Measurements from ENCODE around the gene CTF1.
A peak's percentile ranks its signal among the peaks of the same experiment; 100 is the strongest.
"Not testable (repeated sequence)": the region's sequence is repeated elsewhere in the genome, so short reads cannot be mapped to it uniquely, and the experiment has no call there.

CTF1 gene

DNA sequence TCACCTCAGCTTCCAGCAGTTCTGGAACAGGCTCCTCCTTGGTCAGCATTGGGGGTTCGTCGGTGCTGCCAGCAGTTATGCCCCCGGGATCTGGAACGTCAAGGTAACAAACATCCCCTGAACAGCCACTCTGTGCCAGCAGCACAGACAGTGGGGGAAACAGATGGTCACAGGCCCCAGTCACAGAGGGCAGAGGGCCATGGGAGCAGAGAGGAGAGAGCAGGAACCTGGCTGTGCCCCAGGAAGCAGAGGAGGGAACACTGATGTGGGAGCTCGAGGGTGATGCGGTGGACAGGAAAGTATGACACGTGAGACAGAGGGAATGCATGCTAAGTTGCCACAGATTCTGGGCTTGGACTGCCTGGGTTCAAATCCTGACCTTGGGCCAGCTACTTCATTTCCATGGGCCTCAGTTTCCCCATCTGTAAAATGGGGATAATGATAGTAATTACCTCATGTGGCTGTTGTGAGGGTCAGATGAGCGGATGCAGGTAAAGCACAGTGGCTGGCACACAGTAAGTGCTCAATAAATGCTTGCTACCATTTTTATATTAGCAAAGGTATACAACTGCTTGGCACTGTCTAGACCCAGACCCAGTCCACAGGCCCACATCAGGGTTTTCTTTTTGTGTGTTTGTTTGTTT, 7.4 kb upstream of the CTF1 start:
- DNase-seq: no peak

DNA sequence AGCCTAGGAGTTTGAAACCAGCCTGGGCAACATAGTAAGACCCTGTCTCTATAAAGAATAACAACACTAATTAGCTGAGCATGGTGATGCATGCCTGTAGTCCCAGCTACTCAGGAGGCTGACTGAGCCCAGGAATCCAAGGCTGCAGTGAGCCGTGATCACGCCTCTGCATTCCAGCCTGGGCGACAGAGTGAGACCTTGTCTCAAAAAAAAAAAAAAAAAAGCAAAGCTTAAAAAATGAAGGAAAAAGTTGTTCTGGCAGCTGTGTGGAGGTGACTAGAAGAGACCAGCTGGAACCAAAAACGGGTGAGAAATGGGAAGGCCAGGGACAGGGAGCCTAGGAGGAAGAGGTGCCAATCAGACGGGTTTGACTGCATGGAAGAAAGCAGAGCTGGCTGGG, 6.7 kb upstream of the CTF1 start:
- no peak for DNase-seq

DNA sequence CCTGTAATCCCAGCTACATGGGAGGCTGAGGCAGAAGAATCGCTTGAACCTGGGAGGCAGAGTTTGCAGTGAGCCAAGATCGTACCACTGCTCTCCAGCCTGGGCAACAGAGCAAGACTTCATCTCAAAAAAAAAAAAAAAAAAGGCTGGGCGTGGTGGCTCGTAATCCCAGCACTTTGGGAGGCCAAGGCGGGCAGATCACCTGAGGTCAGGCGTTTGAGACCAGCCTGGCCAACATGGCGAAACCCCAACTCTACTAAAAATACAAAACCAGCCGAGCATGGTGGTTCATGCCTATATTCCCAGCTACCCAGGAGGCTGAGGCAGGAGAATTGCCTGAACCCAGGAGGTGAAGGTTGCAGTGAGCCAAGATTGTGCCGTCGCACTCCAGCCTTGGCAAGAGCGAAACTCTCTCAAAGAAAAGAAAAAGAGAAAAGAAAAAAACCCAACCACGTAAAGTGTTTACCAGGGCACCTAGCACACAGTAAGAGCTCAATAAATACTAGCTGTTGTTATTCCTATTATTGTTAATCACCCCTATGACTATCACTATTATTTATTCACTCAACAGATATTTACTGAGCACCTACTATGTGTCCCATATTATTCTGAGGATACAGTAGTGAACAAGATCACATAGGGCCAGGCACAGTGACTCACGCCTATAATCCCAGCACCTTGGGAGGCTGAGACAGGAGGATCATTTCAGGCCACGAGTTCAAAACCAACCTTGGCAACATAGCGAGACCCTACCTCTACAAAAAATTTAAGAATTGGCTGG, 5.2 kb upstream of the CTF1 start:
- DNase-seq: not testable (repeated sequence)

DNA sequence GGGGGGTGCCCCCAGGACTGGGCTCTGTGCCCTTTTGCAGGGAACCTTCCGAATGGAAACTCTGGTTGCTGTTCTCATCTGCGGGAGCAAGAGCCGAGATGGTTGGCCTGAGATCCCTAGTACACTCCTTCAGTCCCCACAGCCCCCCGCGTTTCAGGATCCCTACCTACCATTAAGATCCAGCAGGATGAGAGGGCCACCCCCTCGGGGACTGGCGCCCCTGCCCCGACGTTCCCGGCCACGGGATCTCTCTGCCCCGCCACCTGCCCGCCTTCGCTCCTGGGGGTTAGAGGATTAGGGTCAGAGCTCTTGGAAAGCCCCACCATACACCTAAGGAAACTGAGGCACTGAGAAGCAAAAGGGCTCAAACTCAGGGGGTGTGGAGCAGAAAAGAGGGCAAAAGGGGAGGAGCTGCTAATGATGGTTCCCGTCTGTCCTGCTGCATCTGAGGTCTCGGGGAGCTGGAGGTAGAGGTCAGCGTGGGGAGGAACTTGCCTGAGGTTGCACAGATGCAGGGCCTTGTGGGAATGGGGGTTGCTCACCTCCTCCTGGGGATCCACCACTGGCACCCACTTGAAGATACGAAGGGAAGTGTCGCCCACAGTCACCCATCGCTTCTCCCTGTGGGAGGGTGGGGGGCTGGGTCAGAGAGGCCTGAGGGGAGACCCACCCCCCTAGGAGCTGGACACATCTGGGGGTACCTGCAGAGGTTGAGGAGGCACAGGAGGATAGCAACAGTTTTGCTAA, 3.6 kb upstream of the CTF1 start:
- DNase-seq: no peak

DNA sequence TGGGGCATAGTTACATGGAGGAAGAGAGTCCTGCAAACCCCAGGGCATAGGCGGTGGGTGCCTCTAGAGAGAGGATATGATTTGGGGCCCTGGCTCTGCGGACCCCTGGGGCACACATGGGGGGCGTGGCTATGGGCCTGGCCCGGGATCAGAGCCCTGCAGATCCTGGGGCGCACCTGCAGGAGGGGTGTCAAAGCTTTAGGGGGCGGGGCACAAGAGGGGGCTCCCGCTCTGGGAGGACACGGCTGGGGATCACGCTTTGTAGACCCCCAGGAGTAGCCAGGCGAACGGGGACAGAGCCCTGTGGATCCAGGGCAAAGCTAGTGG, 3.0 kb upstream of the CTF1 start:
- DNase-seq: no peak

DNA sequence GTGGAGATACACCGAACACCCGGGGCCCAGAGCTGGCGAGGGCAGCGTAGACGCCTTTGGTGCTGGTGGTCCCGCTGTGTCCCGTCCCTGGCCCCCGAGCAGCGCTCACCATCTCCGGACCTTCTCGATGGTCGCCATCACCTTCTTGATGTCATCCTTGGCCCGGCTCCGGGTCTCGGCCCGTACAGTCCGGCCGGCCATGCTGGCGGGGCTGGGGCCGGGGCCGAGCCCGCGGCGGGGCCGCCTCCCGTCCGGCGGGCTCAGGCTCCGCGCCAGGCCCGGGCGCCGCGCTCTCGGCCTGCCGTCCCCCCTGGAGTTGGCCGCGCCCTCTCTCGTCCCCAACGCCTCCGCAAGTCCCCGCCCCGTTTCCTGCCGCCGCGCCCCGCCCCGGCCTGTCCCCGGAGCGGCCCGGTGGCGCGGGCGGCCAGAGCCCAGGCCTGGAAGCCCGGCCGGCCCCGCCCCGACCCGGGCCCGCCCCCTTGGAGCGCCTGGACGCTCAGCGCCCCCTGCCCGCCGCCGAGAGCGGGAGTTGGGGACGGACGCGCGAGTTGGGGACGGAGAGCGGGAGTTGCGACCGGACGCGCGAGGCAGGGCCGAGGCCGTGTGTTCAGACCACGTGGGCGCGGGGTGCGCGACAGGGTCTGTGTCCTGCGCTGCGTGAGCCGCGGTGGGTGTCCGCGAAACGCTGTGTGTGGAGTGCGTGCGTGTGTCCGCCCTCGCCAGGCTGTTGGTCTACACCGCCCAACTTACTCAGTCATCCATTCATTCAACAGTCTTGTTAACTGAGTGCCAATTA, 2.5 kb upstream of the CTF1 start, which contains the start of gene BCL7C:
Gene BCL7C (minus strand): TSS at position 334 of the 796 bp plus-strand sequence. CDS start 133 bp downstream, at position 201.
- DNase-seq: peak; percentile 78

DNA sequence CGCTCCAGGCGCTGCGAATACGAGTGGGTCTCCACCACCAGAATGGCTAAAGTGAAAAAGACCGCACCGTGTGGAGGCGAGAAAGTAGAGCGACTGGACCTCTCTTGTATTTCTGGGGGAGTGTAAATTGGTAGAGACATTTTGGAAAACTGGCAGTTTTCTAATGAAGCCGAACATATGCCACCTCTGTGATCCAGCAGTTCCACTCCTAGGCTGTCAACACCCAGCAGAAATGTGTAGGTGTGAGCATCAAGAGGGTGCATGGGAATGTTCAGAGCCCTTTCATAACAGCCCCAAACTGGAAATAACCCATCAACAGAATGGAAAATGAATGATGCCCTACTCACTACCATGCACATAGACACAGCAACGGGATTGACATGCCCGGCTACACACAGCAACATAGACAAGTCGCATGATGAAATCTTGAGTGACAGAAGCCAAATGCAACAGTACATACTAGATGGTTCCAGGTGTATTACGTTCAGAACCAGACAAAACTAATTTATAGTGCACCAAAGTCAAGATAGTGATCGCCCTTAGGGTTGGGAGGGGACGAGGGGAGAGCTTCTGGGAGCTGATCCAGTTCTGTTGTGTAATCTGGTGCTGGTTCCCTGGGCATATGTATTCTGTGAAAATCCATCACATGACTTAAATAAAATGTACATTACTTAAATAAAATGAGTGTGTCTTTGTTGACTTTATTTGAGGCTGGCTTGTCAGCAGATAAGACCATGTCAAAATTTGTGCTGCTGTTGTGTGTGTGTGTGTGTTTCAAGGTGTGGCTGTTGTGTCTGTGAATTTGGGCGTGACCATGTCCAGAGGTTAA, 1.7 kb upstream of the CTF1 start:
- no peak for DNase-seq

DNA sequence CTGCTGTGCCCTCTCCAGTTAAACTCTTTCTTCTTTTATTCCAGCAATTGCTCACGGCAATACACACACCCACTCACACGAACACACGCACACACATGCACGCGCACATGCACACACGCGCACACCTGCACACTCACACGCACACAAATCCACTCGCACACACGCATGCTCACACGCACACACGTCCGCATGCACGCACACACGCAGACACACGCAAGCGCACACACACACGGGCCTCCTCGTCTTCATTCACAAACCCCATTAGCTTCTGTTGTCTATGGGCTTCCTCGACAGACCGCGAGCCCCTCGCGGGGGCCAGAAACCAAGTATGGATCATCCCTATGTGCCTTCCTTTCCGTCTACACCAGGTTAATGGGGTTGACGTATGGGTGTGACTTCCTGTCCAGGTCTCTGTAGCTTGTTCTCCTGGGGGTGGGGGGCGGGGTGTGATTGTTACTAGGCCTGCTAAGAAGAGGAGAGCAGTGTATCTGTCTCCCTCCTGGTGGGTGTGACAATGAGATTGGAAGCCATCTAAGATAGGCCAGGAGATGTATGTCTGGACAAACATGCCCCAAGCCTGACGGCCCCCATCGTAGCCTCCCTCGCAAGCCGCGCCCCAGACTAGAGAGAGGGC, 670 bp upstream of the CTF1 start:
- DNase-seq: no peak

DNA sequence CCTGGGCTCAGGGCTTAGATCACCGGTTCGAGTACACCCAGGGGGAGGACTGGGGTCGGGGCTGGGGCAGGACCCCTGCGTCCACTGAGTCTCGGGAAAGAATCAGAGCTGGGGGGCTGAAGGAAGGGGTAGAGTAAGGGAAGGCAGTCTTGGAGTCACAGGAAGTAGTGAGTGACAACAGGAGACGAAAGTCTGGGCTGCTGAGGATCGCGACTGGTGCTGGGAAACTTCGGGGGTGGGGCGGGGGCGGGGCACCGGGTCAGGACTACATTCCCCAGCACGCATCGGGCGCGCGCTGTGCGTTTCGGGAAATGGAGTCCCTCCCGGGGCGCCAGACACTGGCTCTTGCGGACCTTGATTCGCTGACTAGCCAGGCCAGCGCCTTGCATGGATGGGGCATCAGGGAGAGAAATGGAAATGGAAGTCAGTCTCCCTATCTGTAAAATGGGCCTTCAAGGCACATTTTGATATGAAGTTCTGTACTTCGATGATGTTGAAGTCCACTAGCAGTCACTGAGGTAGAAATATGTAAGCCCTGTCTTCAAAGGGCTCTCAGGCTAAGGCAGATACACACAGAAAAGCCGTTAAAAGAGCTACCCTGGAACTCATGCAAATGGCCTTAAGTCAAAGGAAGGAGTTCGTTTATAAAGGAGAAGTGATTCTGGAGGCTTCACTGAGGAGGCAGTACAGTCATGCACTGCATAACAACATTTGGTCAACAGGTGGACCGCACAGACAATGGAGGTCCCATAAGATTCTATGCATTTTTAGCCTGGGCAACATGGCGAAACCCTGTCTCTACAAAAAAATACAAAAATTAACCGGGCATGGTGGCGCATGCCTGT, 697 bp downstream of the CTF1 start:
- DNase-seq: no peak

DNA sequence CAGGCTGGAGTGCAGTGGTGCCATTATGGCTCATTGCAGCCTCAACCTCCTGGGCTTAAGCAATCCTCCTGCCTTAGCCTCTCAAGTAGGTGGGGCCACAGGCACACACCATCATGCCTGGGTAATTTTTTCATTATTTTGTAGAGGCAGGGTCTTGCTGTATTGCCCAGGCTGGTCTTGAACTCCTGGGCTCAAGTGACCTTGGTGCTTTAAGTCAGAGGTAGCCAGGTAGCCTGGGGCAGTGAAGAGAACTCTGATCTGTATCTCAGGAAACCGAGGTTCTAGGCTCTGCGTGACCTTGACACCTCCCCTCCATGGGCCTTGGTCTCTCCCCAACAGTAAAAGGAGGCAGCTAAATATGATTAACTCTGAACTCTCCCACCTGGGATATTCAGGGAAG, 3.4 kb downstream of the CTF1 start:
- DNase-seq: no peak

DNA sequence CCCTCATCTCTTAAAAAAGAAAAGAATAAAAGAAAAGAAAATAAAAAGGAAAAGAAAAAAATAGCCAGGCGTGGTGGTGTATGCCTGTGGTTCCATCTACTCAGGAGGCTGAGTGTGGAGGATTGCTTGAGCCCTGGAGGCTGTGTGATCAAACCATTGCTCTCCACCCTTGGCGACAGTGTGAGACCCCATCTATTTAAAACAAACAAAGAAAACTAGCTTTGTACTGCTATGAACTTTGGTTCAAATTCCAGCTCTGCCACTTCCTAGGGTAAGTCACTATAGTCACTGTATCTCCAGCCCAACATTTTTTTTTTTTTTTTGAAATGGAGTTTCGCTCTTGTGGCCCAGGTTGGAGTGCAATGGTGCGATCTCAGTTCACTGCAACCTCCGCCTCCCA, 4.2 kb downstream of the CTF1 start:
- DNase-seq: no peak

DNA sequence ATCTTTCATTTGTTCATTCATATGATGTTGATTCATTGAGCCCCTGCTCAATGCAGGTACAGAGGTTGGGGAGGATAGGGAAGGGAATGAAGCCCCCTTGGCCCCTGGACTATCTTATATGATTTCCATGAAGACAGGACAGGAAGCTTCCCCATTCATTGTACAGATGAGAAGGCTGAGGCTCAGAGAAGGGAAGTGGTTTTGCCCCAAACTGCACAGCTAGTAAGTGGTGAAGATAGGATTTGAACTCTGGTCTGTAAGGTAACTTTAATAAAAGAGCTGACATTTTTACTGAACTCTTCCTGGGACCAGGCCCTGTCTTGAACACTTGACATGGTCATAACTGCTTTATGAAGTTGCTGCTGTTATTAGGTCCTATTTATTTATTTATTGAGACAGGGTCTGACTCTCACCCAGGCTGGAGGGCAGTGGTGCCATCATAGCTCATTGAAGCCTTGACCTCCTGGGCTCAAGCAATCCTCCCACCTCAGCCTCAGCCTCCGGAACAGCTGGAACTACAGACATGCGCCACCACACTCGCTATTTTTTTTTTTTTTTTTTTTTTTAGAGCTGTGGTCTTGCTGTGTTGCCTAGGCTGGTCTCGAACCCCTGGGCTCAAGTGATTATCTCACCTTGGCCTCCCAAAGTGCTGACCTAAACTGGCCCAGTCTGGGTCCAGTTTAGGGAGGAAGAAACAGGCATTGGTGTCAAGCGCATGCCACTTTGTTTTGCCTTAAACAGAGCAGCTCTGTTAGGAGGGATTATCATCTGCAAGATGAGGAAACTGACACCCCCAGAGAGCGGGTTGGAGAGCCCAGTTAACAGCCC, 5.0 kb downstream of the CTF1 start:
- no peak for DNase-seq

DNA sequence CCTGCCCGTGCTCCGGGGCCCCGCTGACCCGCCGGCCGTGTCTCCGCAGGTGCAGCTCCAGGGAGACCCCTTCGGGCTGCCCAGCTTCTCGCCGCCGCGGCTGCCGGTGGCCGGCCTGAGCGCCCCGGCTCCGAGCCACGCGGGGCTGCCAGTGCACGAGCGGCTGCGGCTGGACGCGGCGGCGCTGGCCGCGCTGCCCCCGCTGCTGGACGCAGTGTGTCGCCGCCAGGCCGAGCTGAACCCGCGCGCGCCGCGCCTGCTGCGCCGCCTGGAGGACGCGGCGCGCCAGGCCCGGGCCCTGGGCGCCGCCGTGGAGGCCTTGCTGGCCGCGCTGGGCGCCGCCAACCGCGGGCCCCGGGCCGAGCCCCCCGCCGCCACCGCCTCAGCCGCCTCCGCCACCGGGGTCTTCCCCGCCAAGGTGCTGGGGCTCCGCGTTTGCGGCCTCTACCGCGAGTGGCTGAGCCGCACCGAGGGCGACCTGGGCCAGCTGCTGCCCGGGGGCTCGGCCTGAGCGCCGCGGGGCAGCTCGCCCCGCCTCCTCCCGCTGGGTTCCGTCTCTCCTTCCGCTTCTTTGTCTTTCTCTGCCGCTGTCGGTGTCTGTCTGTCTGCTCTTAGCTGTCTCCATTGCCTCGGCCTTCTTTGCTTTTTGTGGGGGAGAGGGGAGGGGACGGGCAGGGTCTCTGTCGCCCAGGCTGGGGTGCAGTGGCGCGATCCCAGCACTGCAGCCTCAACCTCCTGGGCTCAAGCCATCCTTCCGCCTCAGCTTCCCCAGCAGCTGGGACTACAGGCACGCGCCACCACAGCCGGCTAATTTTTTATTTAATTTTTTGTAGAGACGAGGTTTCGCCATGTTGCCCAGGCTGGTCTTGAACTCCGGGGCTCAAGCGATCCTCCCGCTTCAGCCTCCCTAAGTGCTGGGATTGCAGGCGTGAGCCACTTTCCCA, 5.9 kb downstream of the CTF1 start:
- peak; percentile 67 for DNase-seq

DNA sequence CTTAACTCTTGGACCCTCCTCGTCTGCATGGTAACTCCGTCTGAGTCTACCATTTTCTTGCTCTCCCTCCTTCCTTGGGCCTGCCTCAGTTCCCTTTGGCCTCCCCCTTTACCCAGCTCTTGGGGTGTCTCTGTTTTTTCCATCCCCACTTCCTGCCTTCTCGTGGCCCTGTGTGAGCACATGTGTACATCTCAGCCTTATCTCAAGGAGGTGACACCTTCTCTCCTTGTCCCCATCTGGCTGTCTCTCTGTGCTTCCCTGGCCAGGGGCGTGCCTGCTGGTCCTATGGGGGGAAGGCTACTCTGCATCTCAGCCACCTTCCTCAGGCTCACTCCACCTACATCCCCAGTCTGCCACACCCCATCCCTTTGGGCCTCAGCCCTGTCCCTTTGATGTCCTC, 6.6 kb downstream of the CTF1 start:
- no peak for DNase-seq

DNA sequence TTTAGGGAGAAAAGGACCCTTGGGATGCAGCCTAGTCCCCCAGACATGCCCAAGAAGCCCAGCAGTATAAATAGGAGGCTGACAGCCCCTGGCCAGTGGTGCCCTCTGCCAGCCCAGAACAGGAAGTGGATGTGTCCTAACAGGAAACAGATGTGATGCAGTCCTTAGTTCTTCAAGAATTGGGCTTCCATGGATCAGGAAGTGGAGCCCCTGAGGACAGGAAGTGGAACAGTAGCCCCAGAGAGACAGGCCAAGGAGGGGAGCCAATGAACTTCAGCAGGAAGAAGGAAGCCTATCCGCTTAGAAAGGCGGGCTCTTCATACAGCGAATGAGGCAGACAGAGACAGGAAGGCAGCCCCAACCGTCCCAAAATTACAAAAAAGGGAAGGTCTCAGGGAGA, 7.2 kb downstream of the CTF1 start:
- peak; percentile 94 for DNase-seq

DNA sequence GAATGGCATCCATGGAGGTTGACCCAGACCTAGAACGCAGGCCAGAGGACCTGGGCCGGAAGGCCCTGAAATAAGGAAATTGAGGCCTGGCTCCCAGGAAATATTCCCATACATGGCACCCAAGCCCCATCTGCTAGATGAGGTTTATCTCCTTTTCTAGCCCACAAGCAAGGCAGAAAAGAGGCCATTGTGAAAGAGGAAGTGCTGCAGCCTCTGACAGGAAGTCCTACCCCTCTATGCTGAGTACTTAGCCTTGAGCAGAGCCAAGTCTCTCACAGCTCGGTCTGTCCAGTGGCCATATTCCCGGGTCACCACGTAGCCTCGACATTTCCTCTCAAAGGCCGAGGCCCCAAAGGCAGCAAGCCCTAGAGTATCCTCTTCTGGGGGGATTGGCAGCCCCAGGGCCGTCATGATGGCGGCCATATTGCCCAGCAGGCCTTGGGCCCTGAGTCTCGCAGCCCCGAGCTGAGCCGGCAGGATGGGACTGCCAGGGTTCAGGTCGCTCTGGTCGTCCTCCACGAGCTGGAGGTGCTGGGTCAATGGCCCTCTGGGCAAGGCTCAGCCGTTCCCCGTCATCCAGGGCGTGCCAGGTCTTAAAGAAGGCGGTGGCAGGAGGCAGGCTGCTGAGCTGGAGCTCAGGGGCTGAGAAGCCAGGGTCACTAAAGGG, 7.8 kb downstream of the CTF1 start:
- peak; percentile 52 for DNase-seq

DNA sequence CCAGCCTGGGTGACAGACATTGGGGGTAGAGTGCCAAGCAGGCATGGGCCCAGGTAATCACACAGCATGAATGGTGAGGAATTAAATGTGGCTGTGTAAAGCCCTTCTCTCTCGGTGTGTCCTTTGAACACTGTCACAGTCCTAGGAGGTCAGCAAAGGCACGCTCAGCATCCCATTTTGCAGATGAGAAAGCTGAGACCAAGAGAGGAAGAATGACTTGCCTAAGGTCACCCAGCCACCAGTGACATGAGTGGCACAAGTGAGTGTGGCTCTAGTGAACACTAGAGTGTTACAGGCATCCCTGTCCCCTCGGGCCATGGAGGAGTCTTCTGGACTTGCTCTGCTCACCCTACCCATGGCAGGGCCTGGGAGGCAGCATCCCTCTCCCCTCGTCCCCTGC, 10.7 kb downstream of the CTF1 start:
- no peak for DNase-seq

DNA sequence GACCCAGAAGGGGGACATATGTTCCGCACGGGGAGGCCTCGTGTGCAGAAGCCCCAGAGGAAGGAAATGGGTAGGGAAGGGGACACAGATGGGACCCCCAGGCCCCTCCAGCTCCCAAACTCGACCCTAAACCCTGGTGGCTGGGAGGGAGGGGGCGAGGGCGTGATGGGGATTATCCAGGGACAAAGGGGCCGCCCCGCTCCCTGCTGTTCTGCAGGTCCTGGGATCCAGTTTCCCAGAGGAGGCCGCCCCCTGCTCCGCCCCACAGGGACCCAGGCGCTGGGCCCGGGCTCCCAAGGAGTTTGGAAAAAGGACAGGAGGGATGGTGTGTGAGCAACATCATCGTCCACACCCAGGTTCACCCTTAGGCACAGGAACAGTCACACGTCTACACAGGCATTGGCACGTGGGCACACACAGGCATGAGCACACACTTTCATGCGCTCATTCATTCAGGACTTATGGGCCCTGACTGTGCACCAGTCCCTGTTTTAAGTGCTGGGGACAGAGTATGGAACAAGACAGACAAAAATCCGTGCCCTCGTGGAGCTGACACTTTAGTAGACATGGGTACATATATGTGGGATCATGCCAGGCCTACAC, 14.1 kb downstream of the CTF1 start:
- DNase-seq: no peak
